Measurements from ENCODE around the gene TNFRSF25. TPM values are rescaled to one million over a fixed set of nuclear protein-coding genes. Genes with fewer than 3 reads are reported as not detected.
A peak's percentile ranks its signal among the peaks of the same experiment; 100 is the strongest.

Gene TNFRSF25
- total RNA-seq, 1 donor from 2014 or later: 20.5 TPM

DNA sequence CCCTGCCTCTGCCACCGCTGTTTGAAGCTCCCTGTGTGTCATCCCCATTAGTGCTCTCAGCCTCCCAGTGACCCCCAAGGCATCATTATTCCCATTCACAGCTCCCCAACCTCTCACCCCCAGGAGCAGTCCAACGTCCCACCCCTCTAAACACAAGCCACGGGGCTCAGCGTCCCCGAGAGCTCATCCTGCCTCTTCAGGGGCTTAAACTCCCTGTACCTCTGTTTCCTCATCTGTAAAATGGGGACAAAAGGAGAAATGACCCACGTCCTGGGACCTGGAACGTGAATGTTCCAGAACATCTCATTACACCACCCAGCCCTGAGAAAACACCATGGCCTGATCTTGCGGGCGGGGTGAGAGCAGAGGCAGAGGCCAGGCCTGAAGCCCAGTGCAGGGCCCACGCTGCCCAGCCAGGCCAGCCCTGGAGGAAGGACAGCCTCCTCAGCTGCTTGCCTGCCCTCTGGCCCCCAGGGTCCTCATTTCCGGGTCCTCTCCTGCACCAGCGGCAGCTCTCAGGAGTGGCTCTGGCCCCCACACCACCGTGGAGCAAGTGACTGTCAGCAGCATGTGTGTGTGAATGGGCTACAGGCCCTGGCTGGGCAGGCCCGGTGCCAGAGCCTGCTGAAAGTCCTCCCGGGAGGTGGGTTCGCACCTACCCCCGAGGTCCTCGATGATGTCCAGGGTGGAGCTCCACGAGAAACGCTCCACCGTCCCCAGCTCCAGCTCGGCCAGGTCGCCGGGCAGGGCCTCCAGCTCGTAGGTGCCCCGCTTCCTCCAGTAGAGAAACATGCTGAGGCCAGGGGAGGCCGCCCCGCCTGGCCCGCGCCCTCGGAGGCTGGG is 39.6 kb upstream of the TNFRSF25 start:
- peak; percentile 70 for FAIRE-seq
- Histone ChIP-seq H3K36me3 (ENCODE audit: control insufficient read depth, insufficient read depth, low read length) (no peaks in the 10 kb centered on the region), H3K4me3 (ENCODE audit: low read depth, low read length) (no peak overlapping the region), H3K27me3 (ENCODE audit: control insufficient read depth, insufficient read depth, low read length) (peaks cover 5% of the 10 kb centered on the region)
- DNase-seq (ENCODE audit: low read depth): no peak
- no peak for TF ChIP-seq CTCF (IDR thresholded peaks at IDR 0.05; ENCODE audit: insufficient read depth, low read length, severe bottlenecking)

DNA sequence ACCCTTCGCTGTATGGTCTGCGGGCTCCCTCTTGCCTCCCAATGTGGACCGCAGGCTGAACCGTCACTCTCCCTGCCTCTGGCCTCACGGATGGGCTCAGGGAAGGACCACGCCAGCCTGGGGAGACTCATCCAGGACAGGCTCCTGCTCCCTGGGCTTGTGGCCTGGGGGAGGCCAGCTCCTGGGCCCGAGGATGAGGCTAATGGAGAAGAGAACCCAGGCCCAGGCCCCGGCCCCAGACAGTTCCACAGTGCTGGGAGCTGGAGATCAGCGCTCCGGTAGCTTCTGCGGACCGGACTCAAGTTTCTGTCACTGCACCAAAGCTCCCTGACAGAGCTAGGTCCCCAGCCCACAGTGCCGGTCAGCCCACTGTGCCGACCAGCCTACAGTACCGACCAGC is 38.9 kb upstream of the TNFRSF25 start:
- Histone ChIP-seq H3K4me3 (ENCODE audit: low read depth, low read length) (no peak overlapping the region), H3K36me3 (ENCODE audit: control insufficient read depth, insufficient read depth, low read length) (no peaks in the 10 kb centered on the region), H3K27me3 (ENCODE audit: control insufficient read depth, insufficient read depth, low read length) (peaks cover 5% of the 10 kb centered on the region)
- no peak for DNase-seq (ENCODE audit: low read depth)
- TF ChIP-seq CTCF (IDR thresholded peaks at IDR 0.05; ENCODE audit: insufficient read depth, low read length, severe bottlenecking): no peak
- FAIRE-seq: no peak

DNA sequence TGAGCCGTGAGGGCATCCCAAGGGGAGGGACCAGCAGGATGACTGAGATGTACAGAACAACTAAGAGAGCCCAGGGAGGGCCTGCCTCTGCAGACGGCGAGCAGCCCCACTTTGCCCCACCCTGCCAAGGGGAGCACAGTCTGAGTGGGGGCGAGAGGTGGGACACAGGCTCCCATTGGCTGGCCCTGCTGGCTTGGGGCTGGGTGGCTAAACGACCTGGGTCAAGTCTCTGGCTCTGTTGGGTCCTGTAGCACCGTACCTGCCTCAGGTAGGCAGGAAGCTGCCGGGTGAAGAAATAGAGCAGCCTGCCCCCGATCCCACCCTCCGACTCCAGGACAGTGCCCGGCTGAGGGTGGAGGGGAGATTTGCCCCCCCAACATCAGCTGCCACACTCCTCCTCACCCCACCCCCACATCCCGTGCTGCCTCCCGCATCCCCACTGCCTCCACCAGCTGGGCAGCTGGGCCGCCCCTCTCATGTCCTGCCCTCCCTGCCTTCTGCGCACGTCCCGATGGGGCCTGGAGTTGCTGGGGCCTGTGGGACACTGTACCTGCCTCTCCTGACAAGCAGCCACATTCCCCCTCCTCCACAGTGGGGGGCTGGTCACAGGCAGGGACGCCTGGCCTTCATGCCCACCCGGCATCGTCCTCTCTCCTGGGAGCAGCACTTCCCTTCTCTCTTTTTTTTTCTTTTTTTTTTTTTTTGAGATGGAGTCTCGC is 38.1 kb upstream of the TNFRSF25 start:
- DNase-seq (ENCODE audit: low read depth) (no peak), FAIRE-seq (no peak)
- Histone ChIP-seq H3K27me3 (ENCODE audit: control insufficient read depth, insufficient read depth, low read length) (peaks cover 5% of the 10 kb centered on the region), H3K36me3 (ENCODE audit: control insufficient read depth, insufficient read depth, low read length) (no peaks in the 10 kb centered on the region), H3K4me3 (ENCODE audit: low read depth, low read length) (no peak overlapping the region)
- no peak for TF ChIP-seq CTCF (IDR thresholded peaks at IDR 0.05; ENCODE audit: insufficient read depth, low read length, severe bottlenecking)

GRCh38 chr1:6502000-6502891 is 36.3 kb upstream of the TNFRSF25 start:
- DNase-seq (ENCODE audit: low read depth) (no peak), FAIRE-seq (no peak)
- Histone ChIP-seq H3K4me3 (ENCODE audit: low read depth, low read length) (no peak overlapping the region), H3K36me3 (ENCODE audit: control insufficient read depth, insufficient read depth, low read length) (no peaks in the 10 kb centered on the region), H3K27me3 (ENCODE audit: control insufficient read depth, insufficient read depth, low read length) (peaks cover 5% of the 10 kb centered on the region)
- no peak for TF ChIP-seq CTCF (IDR thresholded peaks at IDR 0.05; ENCODE audit: insufficient read depth, low read length, severe bottlenecking)

DNA sequence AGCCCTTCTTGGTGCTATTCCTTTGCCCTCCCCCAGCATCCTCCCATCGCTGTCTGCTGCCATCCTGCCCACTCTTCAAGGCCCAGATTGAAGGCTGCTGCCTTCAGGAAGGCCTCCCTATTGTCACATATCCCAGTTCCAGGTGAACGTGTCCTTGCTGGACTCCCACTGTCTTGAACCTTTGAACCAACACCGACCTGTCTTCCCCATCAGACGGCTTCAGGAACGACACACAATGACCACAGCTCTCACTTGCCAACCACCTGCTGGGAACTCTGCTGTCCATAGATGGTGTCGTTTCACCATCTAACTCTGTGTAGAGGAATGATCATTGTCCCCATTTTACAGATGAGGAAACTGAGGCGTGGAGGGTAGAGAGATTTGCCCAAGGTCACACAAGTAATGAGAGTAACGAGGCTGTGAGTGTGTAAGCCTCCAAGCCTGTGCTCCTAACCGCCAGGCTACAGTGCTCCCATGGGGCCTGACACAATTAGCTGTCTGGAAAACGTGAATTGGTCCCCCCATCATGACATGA is 35.4 kb upstream of the TNFRSF25 start:
- FAIRE-seq: no peak

More for the DNA sequence above, 35.4 kb upstream of the TNFRSF25 start:
- TF ChIP-seq CTCF (IDR thresholded peaks at IDR 0.05; ENCODE audit: insufficient read depth, low read length, severe bottlenecking): no peak
- DNase-seq (ENCODE audit: low read depth): no peak
- Histone ChIP-seq H3K36me3 (ENCODE audit: control insufficient read depth, insufficient read depth, low read length) (no peaks in the 10 kb centered on the region), H3K4me3 (ENCODE audit: low read depth, low read length) (no peak overlapping the region), H3K27me3 (ENCODE audit: control insufficient read depth, insufficient read depth, low read length) (peaks cover 3% of the 10 kb centered on the region)
